Activated naive CD4-positive, alpha-beta T cell treated with anti-CD3 and anti-CD28 coated beads, Interleukin-2, amount 50 U/mL, for 16 hours (primary cell): ENCODE results near the gene LAS1L.
"Not testable (repeated sequence)": the region's sequence is repeated elsewhere in the genome, so short reads cannot be mapped to it uniquely, and the experiment has no call there.

ENCODE experiments used
- DNase-seq: peaks from one replicate; pipeline ENCODE4 v3.0.0-alpha.2; 2020

LAS1L gene

DNA sequence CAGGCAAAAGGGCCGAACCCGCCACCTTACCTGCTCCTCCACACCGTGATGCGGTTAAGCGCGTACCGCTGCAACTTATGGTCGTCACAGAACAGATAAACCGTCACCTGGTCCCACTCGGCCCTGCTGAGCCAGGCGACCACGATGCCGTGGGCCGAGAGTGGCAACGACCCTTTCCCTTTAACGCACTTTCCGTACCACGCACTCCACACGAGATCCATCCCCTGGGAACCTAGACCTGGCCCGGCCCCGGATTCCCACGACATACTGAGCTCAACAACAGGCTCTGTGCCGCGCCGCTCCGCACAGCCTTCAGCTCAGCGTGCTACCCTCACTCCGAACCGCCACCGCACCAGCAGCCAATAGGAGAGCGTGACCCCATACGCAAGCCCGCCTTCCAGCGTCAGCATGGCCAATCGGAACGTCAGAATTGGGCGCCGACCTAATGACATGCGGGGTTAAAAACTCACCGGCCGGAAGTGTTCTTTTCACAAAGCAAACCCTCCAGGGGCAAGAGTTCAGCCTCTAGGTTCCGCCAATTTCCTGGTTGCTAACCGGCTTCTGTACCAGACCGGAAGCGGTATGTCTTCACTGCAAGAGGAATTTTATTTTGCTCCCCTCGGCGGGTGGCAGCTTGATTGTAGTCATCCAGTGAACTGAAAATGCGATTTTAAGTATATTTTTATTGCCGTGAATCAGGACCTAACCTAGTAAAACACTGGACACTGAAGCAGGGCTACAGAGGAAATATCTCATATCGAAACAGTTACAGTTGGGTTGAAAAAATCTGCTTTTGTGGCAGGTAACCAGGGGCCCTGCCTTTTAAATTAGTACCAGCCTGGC lies at the start of gene LAS1L:
TSS of gene LAS1L (minus strand) at position 338 of the 843 bp plus-strand sequence. CDS start at position 266, 72 bp downstream.
- peak; percentile 87 for DNase-seq

DNA sequence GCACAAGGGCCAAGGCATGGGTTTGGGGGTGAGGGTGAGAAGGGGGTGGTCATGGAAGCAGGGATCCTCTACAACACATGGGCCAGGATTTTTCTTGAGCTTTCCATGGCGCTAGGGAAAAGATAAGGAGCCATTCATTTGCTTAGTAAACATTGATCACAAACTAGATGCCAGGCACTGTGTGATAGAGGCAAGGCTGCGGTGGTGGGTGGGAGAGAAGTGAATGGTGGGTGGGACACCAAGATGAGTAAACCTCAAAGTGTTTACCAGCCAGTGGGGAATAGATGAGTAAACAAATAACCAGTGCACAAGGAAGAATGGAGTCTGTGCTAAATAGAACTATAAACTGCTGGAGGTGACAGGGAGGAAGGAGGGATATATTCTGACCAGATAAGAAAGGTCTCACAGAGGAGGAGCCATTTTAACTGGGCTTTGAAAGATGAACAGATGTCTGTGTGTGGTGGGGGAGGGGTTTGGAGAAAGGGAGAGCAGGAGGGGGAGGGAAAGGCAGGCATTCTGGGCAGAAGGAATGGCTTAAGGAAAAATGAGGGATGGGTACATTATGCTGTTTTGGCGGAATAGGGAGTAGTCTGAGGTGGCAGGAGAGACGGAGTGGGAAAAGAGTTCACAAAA lies 48.0 kb upstream of the LAS1L start:
- no peak for DNase-seq

DNA sequence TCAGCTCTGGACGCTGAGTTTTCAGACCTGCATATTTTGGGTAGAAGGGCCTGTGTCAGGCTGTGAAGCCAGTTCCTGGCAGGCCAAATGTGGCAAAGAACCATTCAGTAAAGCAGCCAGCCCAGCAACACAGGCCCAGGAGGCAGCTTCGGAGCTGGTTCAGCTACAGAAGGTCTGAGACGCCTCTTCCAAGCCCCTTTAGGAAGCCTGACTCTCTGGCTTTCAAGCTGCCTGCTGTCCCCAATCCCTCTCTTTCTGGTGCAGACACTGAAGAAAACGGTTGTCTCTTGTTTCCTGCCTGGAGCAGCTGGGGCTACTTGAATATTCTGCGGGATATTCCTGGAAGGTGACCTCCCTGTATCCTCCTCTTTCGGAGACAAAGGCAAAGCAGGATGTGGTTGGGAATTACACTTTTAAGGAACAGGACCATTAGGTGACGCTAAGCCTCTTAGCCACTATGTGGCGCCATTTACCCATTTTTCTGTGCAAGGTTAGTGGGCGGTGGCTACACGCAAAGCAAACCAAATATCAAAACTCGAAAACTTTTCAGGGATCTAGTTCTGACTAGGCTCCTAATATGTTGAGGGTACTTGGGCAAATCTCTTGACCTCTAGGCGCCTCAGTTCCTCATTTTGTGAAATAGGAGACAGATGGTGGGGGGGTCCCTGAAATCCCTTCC lies 47.2 kb upstream of the LAS1L start:
- peak; percentile 43 for DNase-seq

DNA sequence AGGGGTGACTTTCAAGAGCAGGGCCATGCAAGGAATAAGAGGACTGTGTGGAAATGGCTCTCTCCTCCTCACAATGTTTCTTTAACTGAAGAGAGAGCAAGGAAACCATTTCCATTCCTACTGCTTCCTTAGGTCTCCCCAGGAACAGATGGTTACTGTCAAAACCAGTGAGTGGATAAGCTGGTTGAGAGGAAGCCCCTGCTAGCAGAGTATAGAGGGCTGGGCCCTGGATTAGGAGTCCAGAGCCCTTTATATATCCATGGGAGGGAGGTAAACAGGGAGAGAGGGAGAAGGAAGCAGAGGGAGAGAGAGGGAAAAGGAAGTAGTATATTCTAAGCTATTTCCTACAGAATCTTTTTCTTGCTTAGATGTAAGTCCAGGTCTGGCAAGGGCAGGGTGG lies 43.8 kb upstream of the LAS1L start:
- no peak for DNase-seq

DNA sequence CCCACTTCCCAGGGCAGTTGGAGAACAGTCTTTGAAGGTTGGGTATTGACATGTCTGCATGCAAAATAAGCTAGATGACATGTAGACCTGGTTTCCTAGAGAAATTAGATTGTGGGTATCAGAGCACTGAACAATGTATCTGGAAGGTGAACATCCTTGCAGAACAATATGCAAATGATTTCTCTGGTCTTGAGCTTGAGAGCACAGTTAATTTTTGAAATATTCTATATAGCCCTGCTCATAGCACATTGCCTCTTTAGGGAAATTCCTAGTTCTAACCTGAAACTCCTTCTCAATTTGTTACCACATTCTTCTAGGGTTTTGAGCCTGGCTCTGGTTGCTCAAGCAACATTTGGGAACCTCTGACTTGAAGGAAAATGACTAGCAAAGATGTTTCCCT lies 41.6 kb upstream of the LAS1L start:
- DNase-seq = no peak

DNA sequence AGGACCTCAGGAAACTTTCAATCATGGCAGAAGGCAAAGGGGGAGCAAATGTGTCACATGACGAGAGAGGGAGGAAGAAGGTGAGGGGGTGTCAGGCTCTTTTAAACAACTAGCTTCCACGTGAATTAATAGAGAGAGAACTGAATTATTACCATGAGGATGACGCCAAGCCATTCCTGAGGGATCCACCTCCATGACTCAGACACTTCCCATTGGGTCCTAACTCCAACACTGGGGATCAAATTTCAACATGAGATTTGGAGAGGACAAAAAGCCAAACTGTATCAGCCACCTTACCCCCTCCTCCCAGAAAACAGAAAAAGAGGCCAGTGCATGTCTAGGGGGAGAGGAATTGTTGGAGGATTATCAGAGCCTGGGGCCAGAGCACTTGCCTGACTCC lies 40.4 kb upstream of the LAS1L start:
- no peak for DNase-seq

DNA sequence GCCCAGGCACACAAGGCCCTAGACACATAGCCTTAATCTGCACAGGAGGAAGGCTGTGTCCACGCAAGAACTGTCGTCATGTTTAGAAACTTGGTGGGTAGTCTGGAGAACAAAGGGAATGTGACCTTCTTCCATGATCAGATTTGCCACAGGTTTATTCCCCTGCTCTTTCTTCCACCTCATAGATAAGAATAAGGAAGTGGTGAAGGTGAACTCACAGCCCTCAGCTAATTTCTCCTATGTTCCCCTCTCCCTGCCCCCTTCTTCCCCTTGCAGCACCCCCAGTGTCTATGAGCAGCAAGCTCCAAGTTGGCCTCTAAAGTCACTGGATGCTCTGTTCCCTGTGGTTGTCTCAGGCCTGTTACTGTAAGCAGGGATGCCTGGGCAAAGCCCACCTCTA lies 39.8 kb upstream of the LAS1L start:
- DNase-seq = no peak

DNA sequence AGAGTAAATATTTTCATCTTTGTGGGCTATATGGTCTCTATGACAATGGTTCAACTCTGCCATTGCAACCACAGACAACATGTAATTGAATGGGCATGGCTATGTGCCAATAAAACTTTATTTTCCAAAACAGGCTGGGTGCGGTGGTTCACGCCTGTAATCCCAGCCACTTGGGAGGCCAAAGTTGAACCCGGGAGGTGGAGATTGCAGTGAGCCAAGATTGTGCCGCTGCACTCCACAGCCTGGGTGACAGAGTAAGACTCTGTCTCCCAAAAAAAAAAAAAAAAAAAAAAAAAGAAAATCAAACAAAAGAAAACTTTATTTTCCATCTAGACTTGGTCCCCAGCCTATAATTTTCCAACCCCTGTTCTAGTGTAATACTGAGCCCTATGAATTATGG lies 38.4 kb upstream of the LAS1L start:
- DNase-seq = no peak

DNA sequence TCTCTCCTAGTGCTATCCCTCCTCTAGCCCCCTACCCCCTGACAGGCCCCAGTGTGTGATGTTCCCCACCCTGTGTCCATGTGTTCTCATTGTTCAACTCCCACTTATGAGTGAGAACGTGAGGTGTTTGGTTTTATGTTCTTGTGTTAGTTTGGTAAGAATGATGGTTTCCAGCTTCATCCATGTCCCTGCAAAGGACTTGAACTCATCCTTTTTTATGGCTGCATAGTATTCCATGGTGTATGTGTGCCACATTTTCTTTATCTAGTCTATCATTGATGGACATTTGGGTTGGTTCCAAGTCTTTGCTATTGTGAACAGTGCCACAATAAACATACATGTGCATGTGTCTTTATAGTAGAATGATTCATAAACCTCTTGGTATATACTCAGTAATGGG lies 28.3 kb upstream of the LAS1L start:
- DNase-seq = not testable (repeated sequence)

DNA sequence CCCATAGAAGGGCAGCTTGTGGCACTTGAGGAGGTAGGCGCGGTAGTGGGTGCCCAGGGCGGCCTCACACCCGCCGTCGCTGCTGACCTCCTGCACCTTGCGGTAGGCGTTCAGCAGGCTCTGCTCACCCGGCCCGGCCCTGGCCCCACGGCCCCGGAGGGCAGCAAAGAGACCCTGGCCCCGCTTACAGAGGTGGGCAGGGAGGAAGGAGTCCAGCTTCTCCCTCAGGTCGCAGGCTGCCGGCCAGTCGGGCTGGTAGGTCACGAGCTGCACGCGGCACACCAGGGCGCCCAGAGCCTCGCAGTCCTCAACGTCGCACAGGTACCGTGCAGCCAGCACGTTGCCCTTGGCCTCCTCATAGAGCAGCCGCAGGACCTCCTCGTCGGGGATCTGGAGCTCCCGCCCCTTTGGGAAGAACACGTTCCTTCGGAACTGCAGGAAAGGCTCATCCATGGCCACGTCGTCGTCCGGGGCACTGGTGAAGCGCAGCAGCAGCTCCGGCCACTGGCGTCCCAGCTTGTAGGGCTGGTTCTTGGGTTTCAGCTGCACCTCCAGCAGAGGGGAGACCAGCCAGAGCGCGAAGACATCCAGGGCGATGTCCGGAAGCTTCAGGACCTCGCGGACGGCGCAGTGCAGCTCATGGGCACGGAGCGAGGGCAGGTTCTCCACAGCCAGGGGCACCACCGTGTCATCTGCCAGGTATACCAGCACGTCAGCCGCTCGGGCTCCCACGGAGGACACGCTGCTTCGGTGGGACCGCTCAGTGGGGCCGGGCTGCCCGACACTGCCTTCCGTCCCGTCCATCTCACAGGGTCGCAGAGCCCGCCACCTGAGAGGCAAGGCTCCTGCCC lies 17.1 kb upstream of the LAS1L start:
- no peak for DNase-seq

DNA sequence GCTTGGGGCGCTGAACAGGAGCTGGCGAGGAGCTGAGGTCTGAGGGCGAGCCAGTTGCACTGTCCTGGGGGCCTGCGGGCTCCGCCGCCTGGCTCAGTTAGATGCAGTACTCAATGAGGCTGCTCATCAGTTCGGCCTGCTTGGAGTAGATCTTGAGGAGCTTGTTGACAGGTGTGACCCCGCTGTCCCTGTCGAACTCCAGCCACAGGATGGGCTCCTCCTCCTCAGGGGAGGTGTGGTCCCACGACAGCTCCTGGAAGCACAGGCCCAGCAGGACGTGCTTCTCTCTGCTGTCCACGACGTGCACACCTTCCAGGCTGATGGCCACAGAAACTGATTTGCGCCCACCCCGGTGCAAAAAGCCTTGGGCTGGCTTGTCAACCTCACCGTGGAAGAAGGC lies 16.5 kb upstream of the LAS1L start:
- no peak for DNase-seq

DNA sequence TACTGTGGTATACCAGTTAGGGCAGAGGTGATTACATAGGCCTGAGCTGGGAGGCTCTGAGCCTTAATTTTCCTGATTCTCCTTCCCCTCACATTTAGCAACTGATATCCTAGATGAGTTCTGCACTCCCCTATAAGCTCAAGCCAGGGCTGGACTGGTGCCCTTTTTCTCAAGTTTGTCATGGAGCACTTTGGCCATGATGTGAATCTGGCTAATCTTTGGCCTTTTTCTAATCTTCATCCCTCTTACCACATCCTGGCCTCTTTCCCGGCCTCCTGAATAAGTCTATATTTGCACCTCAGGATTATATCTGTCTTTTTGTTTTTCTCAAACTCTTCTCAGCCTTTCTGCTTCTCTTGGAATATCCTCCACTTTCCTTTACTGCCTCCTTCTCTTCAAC lies 10.9 kb upstream of the LAS1L start:
- DNase-seq = no peak

DNA sequence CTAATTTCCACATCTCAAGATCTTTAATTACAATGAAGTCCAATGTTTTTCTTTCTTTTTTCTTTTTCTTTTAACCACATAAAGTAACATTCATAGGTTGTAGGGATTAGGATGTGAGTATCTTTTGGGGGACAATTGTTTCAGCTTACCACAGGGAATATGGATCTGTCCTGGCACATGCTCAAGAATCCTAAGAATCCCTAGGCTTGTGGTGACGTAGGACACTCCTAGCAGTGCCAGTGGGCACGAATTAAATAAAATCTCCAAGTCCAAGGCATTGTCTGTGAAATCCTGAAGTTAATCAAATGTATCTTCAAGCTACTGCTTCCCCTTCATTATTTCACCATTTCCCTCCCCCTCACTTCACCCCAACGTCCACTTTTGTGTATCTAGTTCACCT lies 2.6 kb upstream of the LAS1L start:
- DNase-seq = no peak

DNA sequence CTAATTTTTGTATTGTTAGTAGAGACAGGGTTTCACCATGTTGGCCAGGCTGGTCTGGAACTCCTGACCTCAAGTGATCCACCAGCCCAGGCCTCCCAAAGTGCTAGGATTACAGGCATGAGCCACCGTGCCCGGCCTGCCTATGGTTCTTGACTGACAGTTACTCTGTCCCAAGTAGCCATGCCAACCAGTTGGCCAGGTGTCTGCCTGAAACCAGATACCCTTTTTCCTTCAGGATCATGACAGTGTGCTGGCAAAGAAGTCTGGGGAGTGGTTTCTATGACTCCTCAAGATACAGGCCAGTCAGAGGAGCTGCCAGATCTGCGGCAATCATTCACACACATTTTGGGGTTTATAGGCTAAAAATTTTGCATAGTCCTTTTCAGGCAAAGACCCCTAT lies 1.7 kb upstream of the LAS1L start:
- no peak for DNase-seq

DNA sequence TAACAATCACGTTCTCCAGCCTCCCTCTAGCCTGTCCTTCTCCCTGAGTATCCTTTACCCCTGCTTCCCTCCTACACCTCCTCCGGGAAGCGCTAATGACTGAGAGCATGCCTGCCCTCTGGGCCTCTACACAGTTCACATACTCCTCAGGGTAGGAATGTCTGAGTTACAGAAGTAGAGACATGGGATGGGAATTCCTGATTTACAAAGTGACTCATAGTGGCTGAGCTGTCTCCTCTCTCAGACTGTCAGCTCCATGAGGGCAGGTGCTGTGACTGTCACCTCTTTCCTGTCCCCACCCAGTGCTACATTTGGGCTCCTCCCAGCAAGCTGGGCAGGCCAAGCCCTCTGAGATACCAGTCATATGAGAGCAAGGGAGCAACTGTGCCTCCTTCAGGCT lies 2.6 kb downstream of the LAS1L start:
- no peak for DNase-seq

DNA sequence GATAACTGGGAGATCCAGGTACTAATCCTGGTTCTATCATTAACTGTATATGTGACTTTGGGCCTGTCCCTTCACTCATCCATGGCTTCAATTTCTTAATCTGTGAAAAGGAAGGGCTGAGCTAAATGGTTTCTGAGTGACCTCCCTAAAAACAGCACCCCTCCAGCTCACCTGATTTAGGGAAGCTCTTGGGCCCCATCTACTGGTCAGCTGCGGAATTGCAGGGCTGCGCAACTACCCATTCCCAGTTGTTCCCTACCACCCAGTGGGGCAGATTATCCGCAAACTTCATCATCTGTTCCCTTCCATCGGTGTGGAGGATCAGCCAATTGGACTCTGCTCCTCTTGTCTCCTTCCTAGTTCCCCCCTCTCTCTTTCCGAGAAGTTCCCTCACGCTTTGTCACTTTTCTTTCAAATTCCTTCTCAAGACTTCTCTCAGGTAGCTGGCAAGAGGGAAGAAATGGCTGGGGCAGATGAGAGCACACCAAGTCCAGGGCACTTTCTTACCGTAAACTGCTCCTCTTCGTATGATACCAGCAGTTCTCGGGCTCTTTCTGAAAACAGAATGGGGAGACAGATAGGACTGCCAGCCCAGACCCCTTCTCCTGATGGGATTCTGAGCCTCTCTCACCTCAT lies 5.8 kb downstream of the LAS1L start:
- DNase-seq = peak; percentile 37

DNA sequence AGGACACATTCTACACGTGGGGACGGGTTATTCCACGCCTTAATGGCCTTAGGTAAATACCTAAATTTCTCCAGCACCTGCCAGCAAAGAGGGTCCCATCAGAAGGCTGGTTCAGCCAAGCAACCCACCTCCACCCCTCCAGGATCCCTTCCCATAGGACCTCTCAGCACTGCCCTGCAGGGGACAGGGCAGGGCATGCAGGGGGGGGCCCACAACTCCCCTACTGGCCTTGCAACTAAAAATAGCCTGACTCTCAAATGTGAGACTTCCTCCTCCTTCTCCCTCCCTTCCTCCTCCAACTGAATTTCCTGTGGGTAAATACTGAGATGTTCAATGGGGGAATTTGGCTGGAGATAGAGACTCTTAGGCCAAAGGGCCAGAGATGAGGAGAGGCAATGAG lies 6.3 kb downstream of the LAS1L start:
- DNase-seq = no peak

DNA sequence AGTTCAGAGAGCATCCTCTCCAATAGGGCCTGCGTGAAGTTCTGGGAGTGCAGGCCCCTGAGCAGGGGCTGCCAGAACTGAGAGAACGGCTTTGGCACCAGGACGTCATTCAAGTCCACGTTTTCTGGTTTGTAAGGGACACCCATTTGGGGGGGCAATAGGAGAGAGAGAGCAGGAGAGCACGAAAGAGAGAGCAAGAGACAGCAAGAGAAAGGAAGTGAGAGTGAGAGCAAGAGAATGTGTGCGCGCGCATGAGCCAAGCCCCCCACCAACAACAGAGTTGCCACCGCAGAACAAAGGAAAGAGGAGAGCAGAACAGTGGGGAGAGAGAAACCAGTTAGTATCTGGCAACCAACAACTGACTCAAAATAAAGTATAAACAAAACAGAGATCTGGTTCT lies 10.4 kb downstream of the LAS1L start:
- DNase-seq = no peak

DNA sequence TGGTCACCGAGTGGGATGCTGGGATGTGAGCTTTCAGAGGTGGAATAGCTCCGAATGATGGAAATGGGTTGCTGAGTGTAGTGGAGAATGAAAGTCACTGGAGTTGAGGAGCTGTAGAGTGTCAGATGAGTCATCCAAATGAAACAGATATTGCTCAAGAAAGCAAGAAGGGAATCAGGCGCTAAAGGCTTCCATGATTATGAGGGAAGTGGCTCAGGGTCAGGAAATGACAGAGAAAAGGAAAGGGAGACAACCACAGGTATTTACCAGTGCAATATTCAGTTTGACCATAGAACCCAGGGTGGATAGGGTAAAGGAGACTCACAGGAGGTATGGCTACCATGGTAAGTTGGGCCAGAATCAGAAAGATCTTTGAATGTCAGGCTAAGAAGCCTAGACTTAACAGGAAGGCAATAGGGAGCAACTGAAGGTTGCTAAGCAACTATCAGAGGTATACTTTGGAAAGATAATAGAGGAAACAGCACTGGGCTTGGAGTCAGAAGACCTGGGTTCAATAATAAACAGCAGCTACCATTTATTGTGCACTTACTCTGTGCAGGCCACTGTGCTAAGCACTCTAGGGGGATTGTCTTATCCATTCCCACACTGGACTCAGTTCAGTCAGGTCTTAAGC lies 11.7 kb downstream of the LAS1L start:
- DNase-seq = no peak

DNA sequence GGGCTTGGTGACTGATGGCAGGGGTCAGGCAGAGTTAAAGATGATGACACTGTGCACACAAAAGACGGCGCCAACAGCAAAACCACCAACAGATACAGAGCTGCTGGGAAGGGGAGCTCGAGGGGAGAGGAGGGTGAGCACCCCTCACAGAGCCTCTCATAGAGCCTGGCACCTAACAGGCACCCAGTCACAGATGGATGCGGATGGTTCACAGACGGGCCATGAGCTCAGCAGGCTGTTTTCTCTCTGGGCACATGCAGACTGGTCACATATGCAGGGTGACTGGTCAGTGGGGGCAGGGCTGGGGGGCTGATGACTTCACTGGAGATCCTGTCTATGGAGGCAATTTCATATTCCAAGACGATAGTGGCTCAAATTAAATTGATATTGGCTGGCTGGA lies 15.1 kb downstream of the LAS1L start:
- not testable (repeated sequence) for DNase-seq

DNA sequence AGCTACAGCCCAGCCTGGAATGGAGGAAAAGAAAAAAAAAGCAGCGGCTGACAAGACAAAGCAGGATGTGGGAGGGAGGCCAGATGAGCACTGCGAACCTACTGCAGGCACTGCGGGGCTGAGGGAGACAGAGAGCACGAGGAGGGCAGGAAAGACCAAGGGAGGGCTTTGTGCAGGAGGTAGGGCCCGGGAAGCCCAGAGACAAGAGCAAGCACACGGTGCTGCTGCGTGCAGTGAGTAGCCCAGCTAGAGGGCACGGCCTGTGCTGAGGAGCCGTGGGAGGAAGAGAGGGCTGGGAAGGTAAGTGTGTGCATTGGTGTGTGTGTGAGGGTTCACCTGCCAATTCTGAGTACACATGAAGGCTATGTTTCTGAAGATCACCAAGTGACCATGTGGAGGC lies 15.6 kb downstream of the LAS1L start:
- DNase-seq = not testable (repeated sequence)

DNA sequence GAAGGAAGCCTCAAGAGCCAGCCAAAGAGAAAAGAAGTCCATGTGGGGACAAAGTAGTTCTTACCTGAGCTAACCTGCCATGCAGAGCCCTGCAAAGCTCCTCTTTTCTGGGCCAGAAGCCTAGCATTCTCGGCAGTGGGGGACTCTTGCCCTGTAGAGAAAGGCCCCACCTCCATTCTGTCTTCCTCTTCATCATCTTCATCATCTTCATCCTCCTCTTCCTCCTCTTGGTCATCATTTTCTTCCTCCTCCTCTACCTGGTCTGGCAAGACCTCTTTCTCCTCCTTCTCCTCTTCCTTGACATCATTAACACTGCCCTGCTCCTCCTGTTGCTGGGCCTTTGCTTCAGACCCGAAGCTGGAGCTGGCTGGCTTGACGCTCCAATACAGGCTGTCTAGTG lies 16.7 kb downstream of the LAS1L start:
- no peak for DNase-seq
